IMR-90 (cell line): ENCODE results near the gene COL9A3.

Experiments used
- BHLHE40 ChIP-seq: fragments of 150-350 bp; IDR thresholded peaks from 2 replicates; pipeline ENCODE4 v1.6.1; 2016; ENCODE audit warnings: mild to moderate bottlenecking, low read depth, low read length
- ELK1 ChIP-seq: fragments of 150-350 bp; IDR thresholded peaks from 2 replicates; pipeline ENCODE4 v1.6.1; 2016; ENCODE audit warnings: low read depth, mild to moderate bottlenecking, low read length, moderate library complexity, borderline replicate concordance
- NFE2L2 ChIP-seq: fragments of 150-350 bp; IDR thresholded peaks from 2 replicates; pipeline ENCODE4 v1.6.1; 2016; ENCODE audit warnings: low read depth, mild to moderate bottlenecking, low read length
- POLR2A ChIP-seq: IDR thresholded peaks from 2 replicates; pipeline ENCODE4 v1.6.1; 2012; ENCODE audit warnings: mild to moderate bottlenecking, low read depth, low read length
- RAD21 ChIP-seq: IDR thresholded peaks from 2 replicates; pipeline ENCODE4 v1.6.1; 2012; ENCODE audit warnings: low read length, improper control_type of control experiment
- RCOR1 ChIP-seq: IDR thresholded peaks from 2 replicates; pipeline ENCODE4 v1.6.1; 2012; ENCODE audit warnings: mild to moderate bottlenecking, low read length, improper control_type of control experiment; ENCODE audit not compliant: insufficient replicate concordance
- RFX5 ChIP-seq: IDR thresholded peaks from 2 replicates; pipeline ENCODE4 v1.8.0; 2012; ENCODE audit warnings: low read depth, mild to moderate bottlenecking, low read length, moderate library complexity
- SMC3 ChIP-seq: fragments of 150-350 bp; IDR thresholded peaks from 2 replicates; pipeline ENCODE4 v1.6.1; 2016; ENCODE audit warnings: low read depth, mild to moderate bottlenecking, antibody characterized with exemption, low read length, moderate library complexity
- TF ChIP-seq, protein P1 (sequence below): conservative IDR thresholded peaks from 2 replicates; pipeline ENCODE4 v1.5.1; 2012; ENCODE audit warnings: mild to moderate bottlenecking, low read depth, low read length, improper control_type of control experiment

DNA sequence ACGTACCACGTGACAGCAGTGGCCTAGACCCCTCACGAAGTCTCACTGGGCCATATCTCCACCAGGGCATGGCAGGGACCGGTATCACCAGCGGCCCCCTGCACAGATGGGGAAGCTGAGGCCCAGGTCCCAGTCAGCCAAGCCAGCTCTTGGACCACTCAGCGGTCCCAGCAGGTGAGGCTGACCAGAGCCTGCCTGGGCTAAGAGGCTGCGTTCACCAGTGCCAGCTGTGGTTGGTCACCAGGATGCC is 23.2 kb upstream of the COL9A3 start:
- TF ChIP-seq POLR2A (no peak; the same call in 1 of the 2 replicates), ELK1 (no peak), BHLHE40 (no peak), RCOR1 (no peak), RAD21 (no peak), SMC3 (no peak), NFE2L2 (no peak), RFX5 (no peak)
- TF ChIP-seq, protein P1, sequence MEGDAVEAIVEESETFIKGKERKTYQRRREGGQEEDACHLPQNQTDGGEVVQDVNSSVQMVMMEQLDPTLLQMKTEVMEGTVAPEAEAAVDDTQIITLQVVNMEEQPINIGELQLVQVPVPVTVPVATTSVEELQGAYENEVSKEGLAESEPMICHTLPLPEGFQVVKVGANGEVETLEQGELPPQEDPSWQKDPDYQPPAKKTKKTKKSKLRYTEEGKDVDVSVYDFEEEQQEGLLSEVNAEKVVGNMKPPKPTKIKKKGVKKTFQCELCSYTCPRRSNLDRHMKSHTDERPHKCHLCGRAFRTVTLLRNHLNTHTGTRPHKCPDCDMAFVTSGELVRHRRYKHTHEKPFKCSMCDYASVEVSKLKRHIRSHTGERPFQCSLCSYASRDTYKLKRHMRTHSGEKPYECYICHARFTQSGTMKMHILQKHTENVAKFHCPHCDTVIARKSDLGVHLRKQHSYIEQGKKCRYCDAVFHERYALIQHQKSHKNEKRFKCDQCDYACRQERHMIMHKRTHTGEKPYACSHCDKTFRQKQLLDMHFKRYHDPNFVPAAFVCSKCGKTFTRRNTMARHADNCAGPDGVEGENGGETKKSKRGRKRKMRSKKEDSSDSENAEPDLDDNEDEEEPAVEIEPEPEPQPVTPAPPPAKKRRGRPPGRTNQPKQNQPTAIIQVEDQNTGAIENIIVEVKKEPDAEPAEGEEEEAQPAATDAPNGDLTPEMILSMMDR, result no peak
